Esophagus muscularis mucosa (tissue), 4 donors: Measurements from ENCODE around the gene RCC2. TPM values are rescaled to one million over a fixed set of nuclear protein-coding genes. Genes with fewer than 3 reads are reported as not detected.
A peak's percentile ranks its signal among the peaks of the same experiment; 100 is the strongest.

Experiments
- DNase-seq: peaks from one replicate; pipeline ENCODE4 v3.0.0-alpha.2; 2017; ENCODE audit errors: extremely low spot score
- H3K27ac ChIP-seq, 4 donors: fragments of 200-600 bp; sonication (generic); replicated peaks in 1 of 4; 1 replicate in 3 of 4; 2 replicates in 1 of 4; pipeline ENCODE4 v1.5.1; 2016 to 2019; ENCODE audit warnings: mild to moderate bottlenecking in 1 of 4
- H3K27me3 ChIP-seq, 4 donors: fragments of 200-600 bp; sonication (generic); one replicate each; pipeline versions ENCODE4 v1.5.1 to v1.6.0; 2016 to 2019
- H3K36me3 ChIP-seq, 4 donors: fragments of 200-600 bp; sonication (generic); one replicate each; pipeline ENCODE4 v1.5.1; 2016 to 2019
- H3K4me1 ChIP-seq, 4 donors: fragments of 200-600 bp; sonication (generic); one replicate each; pipeline ENCODE4 v1.5.1; 2016 to 2019
- H3K4me3 ChIP-seq, 4 donors: fragments of 200-600 bp; sonication (generic); 1 replicate in 2 of 4; 2 replicates in 2 of 4; pipeline ENCODE4 v1.5.1; 2016 to 2019; ENCODE audit warnings: mild to moderate bottlenecking in 4 of 4, moderate library complexity in 1 of 4
- H3K9me3 ChIP-seq, 4 donors: fragments of 200-600 bp; sonication (generic); 1 replicate in 3 of 4; 2 replicates in 1 of 4; pipeline ENCODE4 v1.5.1; 2016 to 2019
- CTCF ChIP-seq, 3 experiments: fragments of 200-600 bp in 2 of 3; fragments of 450-650 bp in 1 of 3; sonication (generic) in 2 of 3; IDR thresholded peaks; one replicate each; pipeline ENCODE4 v1.5.1; 2017 to 2019; ENCODE audit warnings: antibody characterized with exemption in 3 of 3, mild to moderate bottlenecking in 2 of 3, moderate library complexity in 1 of 3
- EP300 ChIP-seq: sonication (generic); formaldehyde crosslinking; IDR thresholded peaks from one replicate; pipeline ENCODE4 v1.6.1; 2017; ENCODE audit warnings: antibody characterized with exemption
- POLR2A ChIP-seq: fragments of 450-650 bp; IDR thresholded peaks from one replicate; pipeline ENCODE4 v1.6.1; 2017; ENCODE audit warnings: antibody characterized with exemption, moderate library complexity, mild to moderate bottlenecking, low read depth
- POLR2AphosphoS5 ChIP-seq, 2 donors: sonication (generic); formaldehyde crosslinking; IDR thresholded peaks; one replicate each; pipeline ENCODE4 v1.6.1; 2017; ENCODE audit warnings: antibody characterized with exemption in 2 of 2
- WGBS: methylation state at CpG from one replicate; pipeline ENCODE4 v1.1.5; 2018; 5-methylcytosine and 5-hydroxymethylcytosine counted together
- intact Hi-C: fragments of 100-400 bp; cut with DNase I; formaldehyde crosslinking; loops from one replicate; pipeline ENCODE4 v1.15.1; 2023
- total RNA-seq, 4 donors: library from RNA; depleted of rRNA; stranded (reverse); fragments of >200 nt; gene quantifications; one replicate each; pipeline versions ENCODE4 v1.1.0 to v1.2.1, GENCODE V29; 2016

Gene RCC2
- total RNA-seq, 4 donors from 2014 or later: 12.0 to 22.6 (median 20.5) TPM

GRCh38 chr1:17427696-17428660 is 11.5 kb downstream of the RCC2 start:
- no peak overlapping the region for H3K27ac ChIP-seq
- WGBS: 86% methylated on average over 10 of the region's 21 CpGs
- intact Hi-C loops: no loop called here
- TF ChIP-seq POLR2A (no peak), POLR2AphosphoS5 (IDR thresholded peaks at IDR 0.05) (no peak), EP300 (no peak), CTCF (IDR thresholded peaks at IDR 0.05) (no peak)
- H3K27me3 ChIP-seq: no peaks in the 10 kb centered on the region
- H3K9me3 ChIP-seq: no peaks in the 10 kb centered on the region
- no peak for DNase-seq
- peaks cover 22 to 70% (median 62%) of the 10 kb centered on the region in 4 donors for H3K36me3 ChIP-seq
- H3K4me1 ChIP-seq: peaks cover 4 to 22% (median 17%) of the 10 kb centered on the region in 4 donors
- no peak overlapping the region for H3K4me3 ChIP-seq

- intact Hi-C loops: no loop called here
- Histone ChIP-seq H3K9me3 (no peaks in the 10 kb centered on the region), H3K36me3 (peaks cover 25 to 88% (median 74%) of the 10 kb centered on the region in 4 donors), H3K27me3 (no peaks in the 10 kb centered on the region), H3K4me1 (peaks cover 4 to 25% (median 17%) of the 10 kb centered on the region in 4 donors), H3K27ac (no peak overlapping the region), H3K4me3 (no peak overlapping the region)
- DNase-seq: no peak
- TF ChIP-seq CTCF (IDR thresholded peaks at IDR 0.05): no peak
- TF ChIP-seq EP300: no peak
- no peak for TF ChIP-seq POLR2AphosphoS5 (IDR thresholded peaks at IDR 0.05)
- TF ChIP-seq POLR2A: no peak
- 91% methylated on average over 16 of the region's 18 CpGs for WGBS
These were observed 13.5 kb downstream of the RCC2 start for GRCh38 chr1:17425806-17426600.

- Histone ChIP-seq H3K9me3 (no peaks in the 10 kb centered on the region), H3K4me1 (peaks cover 4 to 32% (median 26%) of the 10 kb centered on the region in 4 donors), H3K27me3 (no peaks in the 10 kb centered on the region), H3K4me3 (peak overlapping the region in 1 of 4 donors; percentile 4), H3K36me3 (peaks cover 24 to 94% (median 85%) of the 10 kb centered on the region in 4 donors), H3K27ac (peak overlapping the region; percentile 54 to 74 (median 61))
- no peak for TF ChIP-seq POLR2A
- no peak for TF ChIP-seq EP300
- TF ChIP-seq POLR2AphosphoS5 (IDR thresholded peaks at IDR 0.05): peak; percentile 44 to 57
- TF ChIP-seq CTCF (IDR thresholded peaks at IDR 0.05): no peak
- 42% methylated on average over 6 of the region's 13 CpGs for WGBS
- no peak for DNase-seq
- intact Hi-C loops: loop anchor here (5.0 kb wide), 1 partner anchor 68 kb away; no protein-coding TSS in a partner anchor
These were observed 15.7 kb downstream of the RCC2 start for GRCh38 chr1:17423781-17424245.

GRCh38 chr1:17422461-17422860 is 17.0 kb downstream of the RCC2 start:
- H3K4me1 ChIP-seq: peaks cover 4 to 32% (median 26%) of the 10 kb centered on the region in 4 donors
- no peaks in the 10 kb centered on the region for H3K9me3 ChIP-seq
- peaks cover 11 to 94% (median 84%) of the 10 kb centered on the region in 4 donors for H3K36me3 ChIP-seq
- intact Hi-C loops: loop anchor here (5.0 kb wide), 1 partner anchor 70 kb away; no protein-coding TSS in a partner anchor
- no peak for TF ChIP-seq POLR2AphosphoS5 (IDR thresholded peaks at IDR 0.05)
- TF ChIP-seq CTCF (IDR thresholded peaks at IDR 0.05): no peak
- TF ChIP-seq POLR2A: no peak
- TF ChIP-seq EP300: no peak
- H3K4me3 ChIP-seq: no peak overlapping the region
- H3K27ac ChIP-seq: no peak overlapping the region
- no peaks in the 10 kb centered on the region for H3K27me3 ChIP-seq
- 71% methylated on average over 7 of the region's 7 CpGs for WGBS
- DNase-seq: no peak
